AG04449 (cell line): ENCODE data around the gene COLEC11.

Experiments
- CTCF ChIA-PET: fragments of 350-600 bp; formaldehyde crosslinking; extraction: SDS; loops from one replicate; lab custom pipeline; 2021; ENCODE audit warnings: antibody characterized with exemption; lab: Yijun Ruan, JAX
- POLR2A ChIA-PET: fragments of 400-600, 350-600 bp; formaldehyde crosslinking; extraction: SDS; loops from one replicate; lab custom pipeline; 2020; ENCODE audit warnings: antibody characterized with exemption, inconsistent platforms; lab: Yijun Ruan, JAX
- DNase-seq: peaks from one replicate; pipeline ENCODE4 v3.0.0-alpha.2; 2010; ENCODE audit warnings: low read depth, low spot score
- H3K4me3 ChIP-seq: 2 replicates; pipeline ENCODE4 v1.5.1; 2011; ENCODE audit warnings: low read depth, mild to moderate bottlenecking, control low read depth, low read length
- CTCF ChIP-seq: IDR thresholded peaks from one replicate; pipeline ENCODE4 v1.5.1; 2011; ENCODE audit warnings: mild to moderate bottlenecking, moderate library complexity, low read length, control low read depth, inconsistent platforms; ENCODE audit not compliant: insufficient read depth; ENCODE audit errors: missing control alignments

The COLEC11 gene

GRCh38 chr2:3594493-3595281 lies at the start of gene COLEC11:
Gene COLEC11, plus strand, starts transcription at chr2:3595112. Its CDS starts 9,229 bp downstream, at chr2:3604341.
- peak; percentile 20 for TF ChIP-seq CTCF
- no peak for DNase-seq
- CTCF ChIA-PET, result interaction anchor here (0.9 to 1.1 kb wide), 2 partner anchors 11 to 57 kb away, joined by 3 read pairs; no protein-coding TSS in a partner anchor
- POLR2A ChIA-PET, result interaction anchor here (0.9 kb wide), 1 partner anchor 14 kb away, joined by 3 read pairs; no protein-coding TSS in a partner anchor
- no peak within 1 kb of the TSS; the same call in 1 of the 2 replicates for H3K4me3 ChIP-seq

GRCh38 chr2:3545788-3546478 lies 49.0 kb upstream of the COLEC11 start:
- ChIA-PET POLR2A (interaction anchor here (1.0 to 1.5 kb wide), 2 partner anchors 7 to 12 kb away, joined by 4 read pairs; partner anchors contain the start of gene RNASEH1), CTCF (interaction anchor here (1.1 kb wide), 1 partner anchor 9 kb away, joined by 4 read pairs; no protein-coding TSS in a partner anchor)
- no peak for DNase-seq
- no peak overlapping the region for H3K4me3 ChIP-seq
- TF ChIP-seq CTCF, result no peak

DNA sequence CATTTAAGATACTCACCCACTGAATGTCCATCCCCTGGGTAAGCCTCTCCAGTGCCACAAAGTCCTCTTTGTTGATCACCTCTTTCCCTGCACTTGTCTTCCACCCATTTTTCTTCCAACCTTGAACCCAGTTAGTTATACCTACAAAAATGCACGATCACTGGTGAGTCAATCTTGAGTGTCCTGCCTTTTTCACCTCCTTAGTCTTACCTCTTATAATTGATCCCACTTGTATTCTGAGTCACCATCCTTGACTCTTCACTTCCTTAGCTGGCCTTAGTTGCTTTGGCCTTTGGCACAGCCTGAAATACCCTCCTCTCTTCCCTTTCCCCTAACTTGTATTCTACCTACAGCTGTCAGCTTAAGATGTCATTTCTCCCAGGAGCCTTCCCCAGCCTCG lies 47.0 kb upstream of the COLEC11 start:
- CTCF ChIA-PET, result interaction anchor here (1.0 kb wide), 2 partner anchors 10 to 44 kb away, joined by 3 read pairs; partner anchors contain the start of gene RNASEH1
- DNase-seq, result no peak
- no peak for TF ChIP-seq CTCF
- POLR2A ChIA-PET, result no interaction called here
- no peak overlapping the region for H3K4me3 ChIP-seq

- DNase-seq, result no peak
- no peak for TF ChIP-seq CTCF
- ChIA-PET CTCF (interaction anchor here (0.7 to 1.2 kb wide), 3 partner anchors 18 to 130 kb away, joined by 3 to 4 read pairs (median 4); no protein-coding TSS in a partner anchor), POLR2A (interaction anchor here (1.3 kb wide), 1 partner anchor 9 kb away, joined by 4 read pairs; no protein-coding TSS in a partner anchor)
- H3K4me3 ChIP-seq, result no peak overlapping the region
Measured at GRCh38 chr2:3553946-3554345, 41.0 kb upstream of the COLEC11 start.

GRCh38 chr2:3557639-3558204 lies 37.2 kb upstream of the COLEC11 start:
- POLR2A ChIA-PET, result interaction anchor here (0.8 to 1.8 kb wide), 9 partner anchors 12 to 171 kb away, joined by 3 to 10 read pairs (median 4); partner anchors contain the start of gene RPS7

More at GRCh38 chr2:3557639-3558204, 37.2 kb upstream of the COLEC11 start:
- H3K4me3 ChIP-seq, result peak overlapping the region; percentile 91
- CTCF ChIA-PET, result interaction anchor here (0.6 to 2.6 kb wide), 7 partner anchors 9 to 134 kb away, joined by 3 to 7 read pairs (median 3); no protein-coding TSS in a partner anchor
- DNase-seq, result no peak
- no peak for TF ChIP-seq CTCF
